Measurements from ENCODE around the gene RAB36. TPM values are rescaled to one million over a fixed set of nuclear protein-coding genes. Genes with fewer than 3 reads are reported as not detected.

Gene RAB36
- total RNA-seq, 3 donors from 2014 or later, result 1.0 to 6.4 (median 1.2) TPM

DNA sequence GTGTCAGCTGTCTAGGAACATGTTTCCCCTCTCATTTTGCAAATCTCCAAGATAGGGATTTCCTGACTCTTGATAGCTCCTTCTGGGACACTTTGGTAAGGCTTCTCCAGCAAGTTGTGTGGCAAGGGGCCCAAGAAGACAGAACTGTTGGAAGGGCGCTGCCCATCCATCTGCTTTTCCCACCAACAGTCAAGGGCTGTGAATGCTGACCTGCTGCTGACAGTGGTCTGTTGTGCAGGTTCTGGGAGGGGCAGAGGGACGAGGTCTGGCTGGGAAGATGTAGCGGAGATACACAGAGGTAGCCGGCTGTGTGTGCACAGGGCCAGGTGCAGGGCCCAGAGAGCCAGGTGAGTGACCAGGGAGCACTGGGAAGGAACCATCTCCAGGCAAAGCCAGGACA, 47.3 kb downstream of the RAB36 start:
- no peak for ATAC-seq

GRCh38 chr22:23193196-23193827, 48.0 kb downstream of the RAB36 start:
- no peak for DNase-seq
- intact Hi-C loops (cut with DNase I, micrococcal nuclease), result no loop called here
- ATAC-seq, result no peak
- H3K36me3 ChIP-seq (ENCODE audit: low read depth), result no peaks in the 10 kb centered on the region
- TF ChIP-seq CTCF (IDR thresholded peaks at IDR 0.05), result no peak
- no peaks in the 10 kb centered on the region for H3K4me1 ChIP-seq (ENCODE audit: low read depth)
- no peak overlapping the region for H3K4me3 ChIP-seq
- H3K9me3 ChIP-seq, result no peaks in the 10 kb centered on the region

More for the DNA sequence above, 47.3 kb downstream of the RAB36 start:
- no peak overlapping the region for H3K4me3 ChIP-seq
- TF ChIP-seq CTCF (IDR thresholded peaks at IDR 0.05), result no peak
- intact Hi-C loops (cut with DNase I, micrococcal nuclease), result no loop called here
- no peaks in the 10 kb centered on the region for H3K4me1 ChIP-seq (ENCODE audit: low read depth)
- no peak for DNase-seq
- no peaks in the 10 kb centered on the region for H3K36me3 ChIP-seq (ENCODE audit: low read depth)
- no peaks in the 10 kb centered on the region for H3K9me3 ChIP-seq

DNA sequence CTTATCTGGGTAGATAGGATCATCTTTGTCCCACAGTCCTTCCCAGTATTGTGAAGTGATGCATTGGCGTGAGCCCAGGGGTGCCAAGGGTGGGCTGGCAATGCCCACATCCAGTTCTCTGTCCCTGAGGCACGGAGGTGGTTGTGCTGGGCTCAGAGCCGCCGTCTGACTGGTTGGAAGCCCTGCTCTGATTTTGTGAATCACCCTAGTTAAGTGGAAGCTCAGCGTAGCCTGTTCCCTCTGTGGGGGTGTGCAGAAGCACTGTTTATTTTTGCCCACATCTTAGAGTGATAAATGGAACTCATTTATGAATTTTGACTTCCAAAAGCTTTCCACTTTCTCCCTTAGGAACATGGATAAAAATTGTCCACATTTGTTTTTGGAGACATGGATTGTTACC, 48.6 kb downstream of the RAB36 start:
- Histone ChIP-seq H3K4me1 (ENCODE audit: low read depth) (no peaks in the 10 kb centered on the region), H3K9me3 (no peaks in the 10 kb centered on the region), H3K36me3 (ENCODE audit: low read depth) (no peaks in the 10 kb centered on the region), H3K4me3 (no peak overlapping the region)
- no peak for ATAC-seq
- DNase-seq, result no peak
- intact Hi-C loops (cut with DNase I, micrococcal nuclease), result no loop called here
- TF ChIP-seq CTCF (IDR thresholded peaks at IDR 0.05), result no peak

DNA sequence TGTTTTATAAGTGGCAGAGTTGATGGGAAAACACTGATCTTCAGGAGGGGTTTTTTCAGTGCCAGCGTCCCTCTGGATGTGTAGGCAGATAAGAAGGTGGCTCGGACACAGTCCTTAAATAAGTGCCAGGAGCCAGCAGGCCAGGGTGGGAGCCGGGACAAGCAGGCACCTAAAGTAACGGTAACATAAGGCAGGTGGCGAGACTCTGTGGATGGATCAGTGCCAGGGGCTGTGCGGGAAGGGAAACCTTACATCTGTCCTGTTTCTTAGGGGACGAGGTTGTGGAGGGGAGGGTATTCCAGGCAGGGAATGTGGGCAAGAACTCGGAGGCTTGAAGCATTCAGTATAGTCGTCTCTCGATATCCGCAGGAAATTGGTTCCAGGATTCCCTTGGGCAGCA, 50.9 kb downstream of the RAB36 start:
- H3K36me3 ChIP-seq (ENCODE audit: low read depth), result no peaks in the 10 kb centered on the region
- no peaks in the 10 kb centered on the region for H3K4me1 ChIP-seq (ENCODE audit: low read depth)
- no peaks in the 10 kb centered on the region for H3K9me3 ChIP-seq
- DNase-seq (no peak), ATAC-seq (no peak)
- H3K4me3 ChIP-seq, result no peak overlapping the region
- intact Hi-C loops (cut with DNase I, micrococcal nuclease), result no loop called here
- TF ChIP-seq CTCF (IDR thresholded peaks at IDR 0.05), result no peak

- no peak overlapping the region for H3K4me3 ChIP-seq
- intact Hi-C loops (cut with DNase I, micrococcal nuclease), result no loop called here
- no peaks in the 10 kb centered on the region for H3K36me3 ChIP-seq (ENCODE audit: low read depth)
- DNase-seq, result no peak
- no peaks in the 10 kb centered on the region for H3K9me3 ChIP-seq
- no peak for ATAC-seq
- no peak for TF ChIP-seq CTCF (IDR thresholded peaks at IDR 0.05)
- no peaks in the 10 kb centered on the region for H3K4me1 ChIP-seq (ENCODE audit: low read depth)
These were observed 52.6 kb downstream of the RAB36 start for GRCh38 chr22:23197836-23198235.

DNA sequence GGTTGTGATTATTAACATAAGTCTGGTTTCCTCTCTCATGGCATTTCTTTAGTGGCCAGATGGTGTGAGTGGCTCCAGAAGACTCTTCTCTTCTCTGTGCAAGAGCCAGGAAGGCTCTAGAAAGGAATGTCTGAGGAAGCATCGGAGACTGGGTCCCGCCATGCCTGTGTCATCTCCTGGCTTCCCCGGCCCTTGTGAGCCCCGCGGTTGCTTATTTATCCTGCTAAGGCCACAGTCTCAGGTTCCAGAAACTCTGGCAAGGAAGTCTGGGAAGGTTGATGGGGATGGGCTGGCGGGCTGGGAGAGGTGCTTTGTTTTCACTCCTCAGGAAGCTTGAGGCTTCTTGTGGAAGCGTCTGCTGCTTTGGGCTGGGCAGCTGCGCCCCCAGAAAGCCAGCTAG, 53.9 kb downstream of the RAB36 start:
- Histone ChIP-seq H3K36me3 (ENCODE audit: low read depth) (no peaks in the 10 kb centered on the region), H3K4me1 (ENCODE audit: low read depth) (no peaks in the 10 kb centered on the region), H3K9me3 (no peaks in the 10 kb centered on the region), H3K4me3 (no peak overlapping the region)
- no peak for TF ChIP-seq CTCF (IDR thresholded peaks at IDR 0.05)
- no peak for DNase-seq
- intact Hi-C loops (cut with DNase I, micrococcal nuclease), result no loop called here
- no peak for ATAC-seq
